ENCODE measurements around the gene DYNLL2.

Gene DYNLL2

GRCh38 chr17:58107306-58107705 lies 24.1 kb downstream of the DYNLL2 start:
- no peaks in the 10 kb centered on the region for H3K9me3 ChIP-seq
- no peaks in the 10 kb centered on the region for H3K36me3 ChIP-seq

DNA sequence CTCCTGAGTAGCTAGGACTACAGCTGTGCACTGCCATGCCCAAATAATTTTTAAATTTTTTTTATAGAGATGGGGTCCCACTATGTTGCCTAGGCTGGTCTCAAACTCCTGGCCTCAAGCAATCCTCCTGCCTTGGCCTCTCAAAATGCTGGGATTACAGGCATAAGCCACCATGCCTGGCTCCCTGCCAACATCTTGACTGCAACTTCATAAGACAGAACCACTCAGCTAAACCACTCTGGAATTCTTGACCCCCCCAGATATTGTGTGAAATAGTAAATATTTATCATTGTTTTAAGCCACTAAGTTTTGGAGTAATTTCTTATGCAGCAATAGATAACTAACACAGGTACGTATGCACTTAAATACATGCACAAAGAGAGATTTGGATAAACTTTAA lies 26.0 kb downstream of the DYNLL2 start:
- TF ChIP-seq CTCF (IDR thresholded peaks at IDR 0.05; ENCODE audit: low read depth, low read length) = no peak
- Histone ChIP-seq H3K36me3 (no peaks in the 10 kb centered on the region), H3K4me3 (ENCODE audit: low read depth, low read length) (no peak overlapping the region), H3K4me1 (no peaks in the 10 kb centered on the region), H3K9me3 (no peaks in the 10 kb centered on the region), H3K27me3 (no peaks in the 10 kb centered on the region)
- DNase-seq = no peak

More at GRCh38 chr17:58107306-58107705, 24.1 kb downstream of the DYNLL2 start:
- Histone ChIP-seq H3K4me3 (ENCODE audit: low read depth, low read length) (no peak overlapping the region), H3K4me1 (no peaks in the 10 kb centered on the region), H3K27me3 (no peaks in the 10 kb centered on the region)
- DNase-seq = no peak
- no peak for TF ChIP-seq CTCF (IDR thresholded peaks at IDR 0.05; ENCODE audit: low read depth, low read length)

DNA sequence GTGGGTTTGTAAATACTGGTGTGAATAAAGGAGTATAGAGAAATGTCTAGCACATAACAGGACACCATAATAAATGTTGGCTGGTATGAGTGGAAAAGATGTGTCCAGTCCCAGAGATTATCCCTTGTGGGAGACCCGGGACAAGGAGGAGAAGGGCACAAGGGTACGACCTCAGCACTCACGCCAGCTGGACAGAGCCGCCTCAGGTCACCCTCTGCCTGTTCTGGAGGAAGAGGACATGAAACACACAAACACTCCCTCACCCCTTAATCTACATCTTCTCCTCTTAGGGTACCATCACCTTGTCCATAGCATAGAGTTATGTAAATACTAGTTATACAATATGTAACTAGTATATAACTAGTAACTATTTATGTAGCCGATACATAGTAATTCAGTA lies 26.8 kb downstream of the DYNLL2 start:
- Histone ChIP-seq H3K4me3 (ENCODE audit: low read depth, low read length) (no peak overlapping the region), H3K4me1 (no peaks in the 10 kb centered on the region), H3K36me3 (no peaks in the 10 kb centered on the region), H3K9me3 (no peaks in the 10 kb centered on the region), H3K27me3 (no peaks in the 10 kb centered on the region)
- no peak for TF ChIP-seq CTCF (IDR thresholded peaks at IDR 0.05; ENCODE audit: low read depth, low read length)
- DNase-seq = no peak

DNA sequence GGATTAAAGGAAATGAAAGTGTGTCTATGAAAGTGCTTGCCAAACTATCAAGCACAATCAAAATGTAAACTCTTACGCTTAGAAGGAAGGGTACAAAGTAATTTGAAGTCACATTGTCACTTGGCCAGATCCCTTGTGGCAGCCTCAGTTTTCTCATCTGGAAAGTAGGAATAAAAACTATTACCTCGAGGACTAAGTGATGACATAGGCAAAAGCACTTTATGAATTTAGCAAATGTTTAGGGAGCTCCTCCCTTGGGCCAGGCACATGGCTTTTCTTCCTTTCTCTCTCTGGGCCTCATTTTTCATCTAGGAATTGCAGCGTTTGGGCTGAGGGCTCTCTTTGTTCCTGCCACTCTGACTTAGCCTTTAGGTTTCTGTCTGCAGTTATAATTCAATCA lies 28.5 kb downstream of the DYNLL2 start:
- no peak overlapping the region for H3K4me3 ChIP-seq (ENCODE audit: low read depth, low read length)
- H3K9me3 ChIP-seq = no peaks in the 10 kb centered on the region
- H3K36me3 ChIP-seq = no peaks in the 10 kb centered on the region

GRCh38 chr17:58112970-58113631 lies 29.9 kb downstream of the DYNLL2 start:
- no peaks in the 10 kb centered on the region for H3K36me3 ChIP-seq
- H3K4me3 ChIP-seq (ENCODE audit: low read depth, low read length) = no peak overlapping the region
- no peaks in the 10 kb centered on the region for H3K4me1 ChIP-seq
- peak; percentile 98 for TF ChIP-seq CTCF (IDR thresholded peaks at IDR 0.05; ENCODE audit: low read depth, low read length)
- peak; percentile 82 for DNase-seq
- H3K9me3 ChIP-seq = no peaks in the 10 kb centered on the region
- no peaks in the 10 kb centered on the region for H3K27me3 ChIP-seq

More for the DNA sequence above, 28.5 kb downstream of the DYNLL2 start:
- Histone ChIP-seq H3K4me1 (no peaks in the 10 kb centered on the region), H3K27me3 (no peaks in the 10 kb centered on the region)
- no peak for TF ChIP-seq CTCF (IDR thresholded peaks at IDR 0.05; ENCODE audit: low read depth, low read length)
- no peak for DNase-seq

DNA sequence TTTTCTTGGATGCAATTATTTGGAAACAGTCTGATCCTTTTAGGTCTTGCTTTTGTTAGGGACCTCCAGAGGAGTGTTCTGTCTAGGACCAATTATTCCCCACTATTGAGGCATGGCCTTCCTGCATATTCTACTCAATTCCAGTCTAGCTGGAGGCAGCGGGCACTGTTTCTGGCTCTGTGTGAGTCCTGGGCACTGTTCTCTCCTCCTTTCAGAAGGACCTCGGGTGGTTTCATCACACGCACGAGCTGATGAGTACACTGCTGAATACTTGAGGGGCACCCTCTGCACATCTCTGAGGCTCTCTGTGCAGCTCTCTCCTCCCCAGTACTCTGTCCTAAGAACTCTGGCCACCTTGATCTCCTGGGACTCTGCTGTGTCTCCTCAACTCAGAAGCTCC lies 30.7 kb downstream of the DYNLL2 start:
- Histone ChIP-seq H3K4me3 (ENCODE audit: low read depth, low read length) (no peak overlapping the region), H3K4me1 (no peaks in the 10 kb centered on the region), H3K36me3 (no peaks in the 10 kb centered on the region), H3K27me3 (peaks cover 5% of the 10 kb centered on the region; the same call in 1 of the 2 replicates), H3K9me3 (no peaks in the 10 kb centered on the region)
- TF ChIP-seq CTCF (IDR thresholded peaks at IDR 0.05; ENCODE audit: low read depth, low read length) = no peak
- DNase-seq = no peak
